IPS-20b (cell line): Measurements from ENCODE around the gene GFRA1.

Source experiments
- H3K27ac ChIP-seq: one replicate; pipeline ENCODE4 v1.5.1; 2013; ENCODE audit warnings: low read length
- H3K27me3 ChIP-seq: 2 replicates; pipeline ENCODE4 v1.6.1; 2013; ENCODE audit warnings: mild to moderate bottlenecking, low read length, inconsistent platforms; ENCODE audit not compliant: insufficient read depth
- H3K36me3 ChIP-seq: 2 replicates; pipeline ENCODE4 v1.6.1; 2013; ENCODE audit warnings: low read depth, mild to moderate bottlenecking, inconsistent platforms, low read length, moderate library complexity; ENCODE audit not compliant: insufficient read depth
- H3K4me1 ChIP-seq: 2 replicates; pipeline ENCODE4 v1.6.1; 2013; ENCODE audit warnings: mild to moderate bottlenecking, control low read depth, inconsistent platforms, low read length, moderate library complexity; ENCODE audit not compliant: insufficient read depth
- H3K4me3 ChIP-seq: 2 replicates; pipeline ENCODE4 v1.5.1; 2013; ENCODE audit warnings: mild to moderate bottlenecking, low read length, inconsistent platforms
- H3K9ac ChIP-seq: 2 replicates; pipeline ENCODE4 v1.6.1; 2013; ENCODE audit warnings: low read depth, mild to moderate bottlenecking, inconsistent platforms, low read length, moderate library complexity
- H3K9me3 ChIP-seq: 2 replicates; pipeline ENCODE4 v1.6.1; 2013; ENCODE audit warnings: mild to moderate bottlenecking, low read depth, low read length, inconsistent platforms; ENCODE audit not compliant: insufficient read depth

GFRA1 gene

DNA sequence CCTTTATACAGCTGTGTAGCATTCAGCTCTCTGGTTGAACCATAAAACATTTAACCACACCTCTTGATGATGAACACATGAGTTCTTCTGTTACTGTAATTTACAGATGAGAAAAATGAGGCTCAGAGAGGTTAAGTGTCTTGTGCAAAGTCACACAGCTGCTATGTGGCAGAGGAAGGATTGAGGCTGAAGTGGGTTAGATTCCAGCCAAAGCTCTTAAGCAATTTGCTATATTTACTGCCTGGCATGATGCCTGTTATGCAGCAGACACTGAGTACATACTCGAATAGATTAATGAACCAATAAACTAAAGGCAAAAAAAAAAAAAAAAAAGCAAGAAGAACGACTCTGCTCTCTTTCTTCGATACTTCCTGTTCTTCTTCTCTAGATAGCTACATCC is 35.7 kb downstream of the GFRA1 start:
- no peak overlapping the region for H3K27ac ChIP-seq
- no peak overlapping the region for H3K9ac ChIP-seq
- H3K27me3 ChIP-seq: no peaks in the 10 kb centered on the region
- peaks cover 3% of the 10 kb centered on the region; the same call in 1 of the 2 replicates for H3K9me3 ChIP-seq
- no peaks in the 10 kb centered on the region for H3K4me1 ChIP-seq
- H3K4me3 ChIP-seq: no peak overlapping the region
- H3K36me3 ChIP-seq: no peaks in the 10 kb centered on the region

GRCh38 chr10:116233230-116233629 is 39.8 kb downstream of the GFRA1 start:
- Histone ChIP-seq H3K4me1 (no peaks in the 10 kb centered on the region), H3K9me3 (peaks cover 3% of the 10 kb centered on the region; the same call in 1 of the 2 replicates), H3K27ac (no peak overlapping the region), H3K36me3 (no peaks in the 10 kb centered on the region), H3K4me3 (no peak overlapping the region), H3K27me3 (no peaks in the 10 kb centered on the region), H3K9ac (no peak overlapping the region)

GRCh38 chr10:116232613-116233012 is 40.4 kb downstream of the GFRA1 start:
- H3K4me3 ChIP-seq: no peak overlapping the region
- H3K4me1 ChIP-seq: no peaks in the 10 kb centered on the region
- H3K9ac ChIP-seq: no peak overlapping the region
- H3K36me3 ChIP-seq: no peaks in the 10 kb centered on the region
- H3K9me3 ChIP-seq: peaks cover 3% of the 10 kb centered on the region; the same call in 1 of the 2 replicates
- H3K27me3 ChIP-seq: no peaks in the 10 kb centered on the region
- H3K27ac ChIP-seq: no peak overlapping the region

GRCh38 chr10:116226766-116227165 is 46.2 kb downstream of the GFRA1 start:
- H3K27me3 ChIP-seq: no peaks in the 10 kb centered on the region
- H3K36me3 ChIP-seq: no peaks in the 10 kb centered on the region

DNA sequence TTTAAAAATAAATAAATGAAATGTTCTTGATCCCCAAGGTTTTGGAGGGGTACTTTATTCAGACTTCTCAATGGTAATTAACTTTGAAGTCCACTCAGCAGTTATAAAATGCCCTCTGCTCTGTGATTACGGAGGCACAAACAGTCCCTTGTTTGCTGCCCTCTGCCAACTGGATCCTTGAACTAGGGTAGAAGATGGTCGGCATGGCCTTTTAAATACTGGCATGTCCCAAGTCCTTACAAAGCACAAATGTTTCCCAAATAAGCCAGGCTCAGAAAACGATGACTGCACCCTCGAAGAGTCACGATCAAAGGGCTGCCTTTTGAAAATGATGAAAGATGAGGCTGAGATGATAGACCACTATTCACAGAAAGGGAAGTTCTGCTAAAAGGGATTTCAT is 47.0 kb downstream of the GFRA1 start:
- Histone ChIP-seq H3K9ac (no peak overlapping the region), H3K36me3 (no peaks in the 10 kb centered on the region), H3K4me3 (no peak overlapping the region), H3K27ac (no peak overlapping the region), H3K9me3 (no peaks in the 10 kb centered on the region), H3K27me3 (no peaks in the 10 kb centered on the region), H3K4me1 (no peaks in the 10 kb centered on the region)

More at GRCh38 chr10:116226766-116227165, 46.2 kb downstream of the GFRA1 start:
- Histone ChIP-seq H3K4me3 (no peak overlapping the region), H3K27ac (no peak overlapping the region), H3K9ac (no peak overlapping the region), H3K9me3 (no peaks in the 10 kb centered on the region), H3K4me1 (no peaks in the 10 kb centered on the region)

- H3K4me3 ChIP-seq: no peak overlapping the region
- H3K36me3 ChIP-seq: no peaks in the 10 kb centered on the region
- H3K9me3 ChIP-seq: no peaks in the 10 kb centered on the region
- H3K27ac ChIP-seq: no peak overlapping the region
- no peak overlapping the region for H3K9ac ChIP-seq
- no peaks in the 10 kb centered on the region for H3K27me3 ChIP-seq
- H3K4me1 ChIP-seq: no peaks in the 10 kb centered on the region
Observed at GRCh38 chr10:116223289-116223688, 49.7 kb downstream of the GFRA1 start.

- no peak overlapping the region for H3K9ac ChIP-seq
- no peak overlapping the region for H3K27ac ChIP-seq
- H3K27me3 ChIP-seq: no peaks in the 10 kb centered on the region
- no peaks in the 10 kb centered on the region for H3K4me1 ChIP-seq
- H3K9me3 ChIP-seq: no peaks in the 10 kb centered on the region
- H3K4me3 ChIP-seq: no peak overlapping the region
- H3K36me3 ChIP-seq: no peaks in the 10 kb centered on the region
Observed at GRCh38 chr10:116221053-116221452, 52.0 kb downstream of the GFRA1 start.

DNA sequence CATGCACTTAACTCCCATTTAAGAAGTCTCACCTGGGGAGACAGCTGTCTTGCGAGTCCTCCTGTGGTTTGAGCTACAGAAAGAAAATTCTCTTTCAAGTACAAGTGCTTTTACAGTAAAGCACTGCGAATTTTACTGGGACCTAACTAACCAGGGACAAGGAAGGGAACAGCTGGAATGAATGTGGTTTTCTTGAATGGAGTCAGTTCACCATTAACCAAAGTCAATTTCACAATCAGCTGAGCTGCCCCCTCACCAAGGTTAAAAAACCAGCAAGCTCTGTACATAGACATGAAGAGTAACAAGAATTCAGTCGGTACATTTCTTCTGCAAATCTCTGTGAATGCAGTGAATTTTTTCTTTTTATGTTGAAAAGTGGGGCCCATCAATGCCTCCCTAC is 56.3 kb downstream of the GFRA1 start:
- no peaks in the 10 kb centered on the region for H3K4me1 ChIP-seq
- no peaks in the 10 kb centered on the region for H3K27me3 ChIP-seq
- no peak overlapping the region for H3K27ac ChIP-seq
- no peaks in the 10 kb centered on the region for H3K9me3 ChIP-seq
- H3K4me3 ChIP-seq: no peak overlapping the region
- H3K36me3 ChIP-seq: no peaks in the 10 kb centered on the region
- H3K9ac ChIP-seq: no peak overlapping the region

DNA sequence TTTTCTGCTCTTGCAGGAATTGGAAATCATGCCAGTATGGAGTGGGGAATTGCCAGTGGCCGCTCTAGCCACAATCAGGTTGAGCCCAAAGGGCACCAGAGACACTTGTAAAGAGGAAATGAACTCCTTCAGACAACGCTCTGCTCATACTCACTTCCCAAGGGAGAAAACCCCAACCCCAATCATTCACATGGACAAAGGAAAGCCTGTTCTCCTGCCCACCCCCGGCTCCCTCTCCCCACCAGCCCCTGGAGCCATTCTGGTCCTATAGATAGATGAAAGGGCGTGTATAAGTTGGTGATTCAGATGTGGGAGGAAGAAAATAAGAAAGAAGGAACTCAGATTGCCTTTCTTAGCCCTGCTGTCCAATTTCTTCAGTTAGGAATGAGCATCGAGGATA is 57.4 kb downstream of the GFRA1 start:
- H3K4me3 ChIP-seq: no peak overlapping the region
- H3K36me3 ChIP-seq: no peaks in the 10 kb centered on the region
- H3K27me3 ChIP-seq: no peaks in the 10 kb centered on the region
- H3K9me3 ChIP-seq: no peaks in the 10 kb centered on the region
- no peak overlapping the region for H3K27ac ChIP-seq
- no peaks in the 10 kb centered on the region for H3K4me1 ChIP-seq
- H3K9ac ChIP-seq: no peak overlapping the region

DNA sequence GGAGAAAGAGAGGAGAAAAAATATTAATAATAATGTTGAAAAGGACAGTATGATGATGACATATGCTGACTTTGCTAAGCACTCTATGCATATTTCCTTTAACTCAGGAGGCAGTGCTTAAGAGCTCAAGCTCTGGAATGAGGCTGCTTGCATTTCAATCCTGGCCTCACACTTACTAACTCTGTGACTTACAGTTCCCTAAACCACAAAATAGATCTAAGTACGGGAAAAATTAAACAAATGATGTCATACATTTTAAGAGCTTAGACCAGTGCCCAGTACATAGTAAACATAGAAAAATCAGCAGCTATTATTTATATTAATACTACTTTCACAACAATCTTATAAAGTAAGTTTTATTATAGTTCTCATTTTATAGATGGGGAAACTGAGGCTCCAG is 61.3 kb downstream of the GFRA1 start:
- H3K9ac ChIP-seq: no peak overlapping the region
- no peak overlapping the region for H3K27ac ChIP-seq
- no peaks in the 10 kb centered on the region for H3K27me3 ChIP-seq
- no peaks in the 10 kb centered on the region for H3K4me1 ChIP-seq
- no peak overlapping the region for H3K4me3 ChIP-seq
- H3K9me3 ChIP-seq: no peaks in the 10 kb centered on the region
- H3K36me3 ChIP-seq: no peaks in the 10 kb centered on the region

DNA sequence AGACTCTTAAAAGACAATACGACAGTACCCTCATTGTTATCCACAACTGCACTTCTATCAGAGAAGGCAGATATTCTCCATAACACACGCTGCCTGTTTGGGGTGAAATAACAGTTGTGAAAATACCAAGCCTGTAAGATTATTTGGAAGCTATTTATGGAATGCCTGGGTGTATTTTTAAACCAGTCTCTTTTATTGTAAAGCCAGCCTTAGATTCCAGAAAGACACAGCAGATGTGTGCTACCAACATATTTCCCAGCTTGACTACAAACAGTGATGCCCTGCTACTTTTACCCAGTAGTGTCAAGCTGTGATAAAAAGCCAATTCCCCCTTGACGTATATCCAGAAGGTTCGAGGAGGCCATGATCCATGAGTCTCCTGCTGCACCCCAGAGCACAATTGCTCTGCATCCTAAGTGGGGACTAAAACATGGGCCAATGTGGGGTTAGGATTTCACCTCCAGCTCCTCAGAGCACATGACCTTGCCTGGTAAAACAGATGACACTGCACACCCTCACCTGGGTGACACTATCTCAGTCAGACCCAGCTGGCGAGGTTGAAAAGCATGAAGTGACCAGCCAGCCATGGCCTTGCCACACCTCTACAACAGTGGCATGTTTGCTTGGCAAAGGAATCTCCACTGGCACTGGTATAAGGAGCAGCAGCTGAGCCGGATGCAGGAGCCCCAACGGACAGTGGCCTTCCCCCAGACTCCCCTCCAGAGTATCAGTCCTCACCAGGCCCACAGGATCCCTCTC is 62.2 kb downstream of the GFRA1 start:
- Histone ChIP-seq H3K9me3 (no peaks in the 10 kb centered on the region), H3K4me1 (no peaks in the 10 kb centered on the region), H3K4me3 (no peak overlapping the region), H3K27me3 (no peaks in the 10 kb centered on the region), H3K9ac (no peak overlapping the region), H3K36me3 (no peaks in the 10 kb centered on the region), H3K27ac (no peak overlapping the region)

- Histone ChIP-seq H3K4me1 (no peaks in the 10 kb centered on the region), H3K27me3 (no peaks in the 10 kb centered on the region), H3K9me3 (no peaks in the 10 kb centered on the region), H3K36me3 (no peaks in the 10 kb centered on the region), H3K4me3 (no peak overlapping the region), H3K9ac (no peak overlapping the region), H3K27ac (no peak overlapping the region)
Observed at GRCh38 chr10:116209781-116210180, 63.2 kb downstream of the GFRA1 start.
